ENCODE results near the gene DNAH14.
"Not testable (repeated sequence)": the region's sequence is repeated elsewhere in the genome, so short reads cannot be mapped to it uniquely, and the experiment has no call there.

The DNAH14 gene

DNA sequence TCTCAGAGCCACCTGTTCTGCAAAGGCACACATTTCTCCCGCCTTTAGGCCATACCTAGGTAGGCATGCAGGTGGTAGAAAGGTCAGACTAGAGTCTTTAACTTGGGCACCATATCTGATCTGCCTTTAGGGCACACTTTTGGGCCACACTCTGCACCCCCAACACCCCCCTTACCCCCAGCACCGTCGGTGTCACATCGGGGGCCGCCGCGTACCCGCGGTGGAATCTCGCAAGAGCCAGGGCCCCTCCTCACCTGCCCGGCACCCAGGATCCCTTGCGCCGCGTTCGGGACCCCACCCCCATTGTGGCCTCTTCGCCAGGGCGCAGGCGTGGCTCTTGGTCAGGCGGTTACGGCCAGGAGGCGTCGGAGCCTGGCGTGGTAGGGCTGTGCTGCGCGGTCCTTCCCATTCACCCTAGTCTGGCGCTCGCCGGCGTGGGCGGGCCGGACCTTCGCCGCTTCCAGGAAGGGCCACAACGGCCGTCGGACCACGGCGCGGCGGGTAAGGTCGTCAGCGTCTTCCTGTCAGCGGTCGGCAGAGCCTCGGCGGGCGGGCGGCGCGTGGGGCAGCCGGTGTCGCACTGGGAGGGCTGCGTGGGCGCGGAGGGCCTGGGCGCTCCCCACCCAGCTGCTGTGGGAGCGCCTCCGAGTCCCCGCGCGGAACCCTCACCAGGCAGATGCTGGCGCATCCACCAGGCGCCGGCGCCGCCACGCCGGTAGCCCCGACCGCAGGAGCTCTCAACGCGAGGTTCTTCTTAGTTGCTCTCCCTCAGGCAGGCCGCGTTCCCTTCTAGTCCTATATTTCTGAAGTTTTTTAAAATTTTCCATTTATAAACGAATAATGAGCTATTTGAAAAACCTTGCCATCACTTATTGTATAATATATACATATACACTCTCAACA, at the start of gene DNAH14:
Gene DNAH14 (plus strand): TSS at position 341 of the 903 bp plus-strand sequence. CDS start 23,028 bp downstream, outside the sequence.
- peak; percentile 88 for DNase-seq

DNA sequence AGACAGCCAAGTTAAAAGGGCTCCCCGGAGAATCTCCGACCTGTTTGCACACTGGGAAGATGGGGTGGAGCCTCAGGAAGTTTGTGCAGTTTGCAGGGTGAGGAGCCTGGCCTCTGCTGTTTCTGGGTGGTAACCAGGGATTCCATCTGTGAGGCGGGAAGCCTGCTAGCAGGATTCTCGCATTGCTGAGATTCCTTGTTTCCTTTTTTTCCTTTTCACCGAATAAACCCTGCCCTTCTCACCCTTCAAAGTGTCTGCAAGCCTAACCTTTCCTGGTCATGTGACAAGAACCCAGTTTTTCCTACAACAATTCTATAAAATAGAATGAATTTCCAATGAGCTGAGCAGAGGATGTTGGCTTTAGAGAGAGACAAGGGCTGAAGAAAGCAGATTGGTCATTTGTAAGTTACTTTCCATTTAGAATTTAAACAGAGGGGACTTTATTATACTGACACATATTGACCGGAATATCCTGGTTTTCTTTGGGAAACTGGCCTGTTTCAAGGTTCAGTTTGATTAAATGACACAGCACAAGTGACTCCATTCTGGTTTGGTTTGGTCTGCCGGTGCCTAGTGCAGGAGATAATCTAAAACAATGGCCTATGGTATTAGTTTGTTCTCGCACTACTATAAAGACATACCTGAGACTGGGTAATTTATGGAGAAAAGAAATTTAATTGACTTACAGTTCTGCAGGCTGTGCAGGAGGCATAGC, 48.7 kb upstream of the DNAH14 start:
- DNase-seq, result no peak

DNA sequence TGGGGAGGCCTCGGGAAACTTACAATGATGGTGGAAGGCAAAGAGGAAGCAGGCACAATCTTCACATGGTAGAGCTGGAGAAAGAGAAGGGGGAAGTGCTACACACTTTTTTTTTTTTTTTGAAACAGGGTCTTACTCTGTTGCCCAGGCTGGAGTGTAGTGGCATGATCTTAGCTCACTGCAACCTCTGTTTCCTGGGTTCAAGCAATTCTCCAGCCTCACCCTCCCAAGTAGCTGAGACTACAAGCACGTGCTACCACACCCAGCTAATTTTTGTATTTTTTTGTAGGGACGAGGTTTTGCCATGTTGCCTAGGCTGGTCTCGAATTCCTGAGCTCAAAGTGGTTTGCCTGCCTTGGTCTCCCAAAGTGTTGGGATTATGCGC, 48.2 kb upstream of the DNAH14 start:
- DNase-seq, result not testable (repeated sequence)

DNA sequence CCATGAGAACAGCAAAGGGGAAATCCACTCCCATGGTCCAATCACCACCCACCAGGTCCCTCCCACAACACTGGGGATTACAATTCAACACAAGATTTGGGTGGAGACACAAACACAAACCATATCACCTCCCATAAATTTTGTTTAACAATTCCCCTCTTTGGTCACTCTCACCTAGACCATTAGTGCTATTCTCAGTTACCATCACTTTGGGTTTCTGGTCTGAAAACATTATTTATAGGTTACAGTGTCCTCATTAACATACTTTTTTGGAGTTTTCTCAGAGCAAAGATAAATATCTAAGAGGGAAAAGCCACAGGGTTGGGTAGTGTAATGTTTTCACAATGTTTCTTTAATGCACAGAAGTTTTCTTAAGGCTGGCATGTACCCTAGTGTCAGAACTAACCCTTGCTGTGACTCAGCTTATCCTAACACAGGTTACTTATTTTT, 47.7 kb upstream of the DNAH14 start:
- no peak for DNase-seq

DNA sequence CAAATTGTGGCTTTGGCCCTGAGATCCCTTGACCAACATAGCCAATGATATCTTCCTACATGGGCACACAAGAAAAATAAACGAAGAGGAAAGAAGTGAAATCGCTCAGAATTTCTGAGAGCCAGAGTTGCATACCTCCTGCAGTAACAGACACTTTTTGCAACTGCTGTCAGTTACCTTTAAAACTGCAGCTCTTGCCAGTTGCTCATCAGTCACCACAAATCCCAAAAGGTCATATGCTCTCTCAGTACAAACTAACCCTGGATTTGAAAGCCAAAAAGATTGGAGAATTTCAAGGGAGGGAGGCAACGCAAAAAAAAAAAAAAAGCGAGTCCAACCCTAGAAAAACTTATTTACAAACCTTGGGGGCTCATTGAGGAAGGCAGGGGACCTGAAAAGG, 47.2 kb upstream of the DNAH14 start:
- DNase-seq, result no peak

DNA sequence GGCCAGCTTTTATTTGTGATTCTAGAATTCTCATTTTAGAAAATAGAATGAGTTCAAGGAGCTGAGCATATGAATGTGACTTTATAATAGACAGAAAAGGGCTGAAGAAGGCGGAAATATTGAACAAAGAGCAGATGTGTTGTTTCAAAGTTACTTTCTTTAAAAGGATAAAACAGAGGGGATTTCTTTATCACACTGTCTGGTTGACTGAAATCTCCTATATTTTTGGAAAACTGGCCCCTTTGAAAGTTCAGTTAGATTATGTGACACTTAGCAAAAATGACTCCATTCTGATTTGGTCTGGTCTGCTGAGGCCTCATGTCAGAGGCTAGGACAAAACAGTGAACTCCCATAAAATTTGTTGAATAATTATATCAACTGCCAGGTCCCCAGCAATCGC, 46.4 kb upstream of the DNAH14 start:
- no peak for DNase-seq

DNA sequence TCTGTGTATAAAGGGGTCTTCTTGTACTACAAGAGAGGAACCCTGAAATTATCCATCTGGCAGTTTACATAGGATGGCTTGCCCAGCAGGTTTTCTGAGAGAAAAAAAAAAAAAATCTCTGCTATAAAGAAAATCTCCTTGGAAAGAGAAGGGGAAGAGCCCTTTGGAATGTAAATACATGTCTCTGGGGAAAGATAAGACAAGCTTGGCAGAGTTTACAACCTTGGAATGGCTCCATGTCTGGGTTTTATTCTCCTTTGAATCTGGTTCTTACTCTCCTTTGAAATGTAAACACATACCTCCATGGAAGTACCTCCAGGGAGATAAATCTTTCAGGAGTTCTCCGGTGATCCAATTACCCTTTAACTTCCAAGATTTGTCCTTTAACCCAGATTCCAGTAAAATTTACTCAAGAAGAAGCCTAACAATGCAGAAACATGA, 45.1 kb upstream of the DNAH14 start:
- DNase-seq, result no peak

DNA sequence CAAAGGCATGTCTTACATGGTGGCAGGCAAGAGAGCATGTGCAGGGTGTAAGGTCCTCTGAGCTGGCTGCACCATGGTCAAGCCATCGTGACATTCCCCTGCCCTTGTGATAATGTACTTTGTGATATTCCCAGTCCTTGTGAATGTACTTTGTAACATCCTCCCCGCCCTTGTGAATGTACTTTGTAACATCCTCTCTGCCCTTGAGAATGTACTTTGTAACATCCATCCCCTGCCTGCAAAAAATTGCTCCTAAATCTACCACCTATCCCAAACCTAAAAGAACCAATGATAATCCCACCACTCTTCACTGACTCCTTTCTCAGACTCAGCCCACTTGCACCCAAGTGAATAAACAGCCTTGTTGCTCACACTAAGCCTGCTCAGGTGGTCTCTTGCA, 44.1 kb upstream of the DNAH14 start:
- not testable (repeated sequence) for DNase-seq

DNA sequence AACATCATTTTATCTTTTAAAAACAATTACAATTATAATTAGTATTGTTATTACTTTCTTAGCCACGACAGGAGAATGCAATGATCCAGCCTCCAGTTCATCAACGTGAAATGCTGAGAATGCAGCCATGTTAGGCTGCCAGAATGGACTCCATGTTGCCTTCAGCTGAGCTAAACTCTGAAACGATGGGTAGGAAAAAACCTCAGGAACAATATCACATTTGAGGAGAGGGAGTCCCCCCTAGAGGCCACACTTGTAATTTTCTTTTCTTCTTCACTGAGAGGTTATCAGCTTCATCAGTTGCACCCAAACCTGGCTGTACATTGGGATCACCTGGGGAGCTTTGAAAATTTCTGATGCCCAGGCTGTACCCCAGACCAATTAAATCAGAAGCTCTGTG, 34.6 kb upstream of the DNAH14 start:
- no peak for DNase-seq

DNA sequence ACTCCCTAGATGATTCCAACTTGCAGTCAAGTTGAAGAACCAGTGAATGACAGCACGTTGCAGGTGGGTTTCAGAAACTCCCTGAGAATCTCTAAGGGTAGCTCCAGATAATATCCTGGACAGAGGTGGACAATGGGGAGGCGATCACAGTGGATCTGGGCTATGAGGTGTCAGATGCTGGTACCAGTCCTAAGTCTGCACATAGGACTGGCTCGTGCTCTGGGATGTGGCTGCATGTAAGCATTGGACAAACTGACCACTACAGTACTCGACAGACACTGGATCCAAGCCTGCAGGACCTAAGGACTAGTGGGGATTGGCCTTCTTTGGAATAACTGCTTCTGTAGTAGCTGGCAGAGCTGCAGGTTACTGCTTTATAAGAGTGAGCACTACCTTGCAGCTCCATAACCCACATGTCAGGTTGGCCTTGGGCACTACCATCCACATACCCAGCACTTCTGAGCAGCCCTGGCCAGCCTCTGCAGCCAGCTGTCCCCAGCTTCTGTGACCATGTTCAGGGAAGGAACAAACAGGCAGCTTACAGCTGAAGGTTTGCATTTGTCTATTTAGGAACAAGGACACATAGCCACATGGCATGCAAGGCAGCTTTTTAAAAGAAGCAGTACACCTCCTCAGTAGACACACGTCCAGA, 33.2 kb upstream of the DNAH14 start:
- no peak for DNase-seq

DNA sequence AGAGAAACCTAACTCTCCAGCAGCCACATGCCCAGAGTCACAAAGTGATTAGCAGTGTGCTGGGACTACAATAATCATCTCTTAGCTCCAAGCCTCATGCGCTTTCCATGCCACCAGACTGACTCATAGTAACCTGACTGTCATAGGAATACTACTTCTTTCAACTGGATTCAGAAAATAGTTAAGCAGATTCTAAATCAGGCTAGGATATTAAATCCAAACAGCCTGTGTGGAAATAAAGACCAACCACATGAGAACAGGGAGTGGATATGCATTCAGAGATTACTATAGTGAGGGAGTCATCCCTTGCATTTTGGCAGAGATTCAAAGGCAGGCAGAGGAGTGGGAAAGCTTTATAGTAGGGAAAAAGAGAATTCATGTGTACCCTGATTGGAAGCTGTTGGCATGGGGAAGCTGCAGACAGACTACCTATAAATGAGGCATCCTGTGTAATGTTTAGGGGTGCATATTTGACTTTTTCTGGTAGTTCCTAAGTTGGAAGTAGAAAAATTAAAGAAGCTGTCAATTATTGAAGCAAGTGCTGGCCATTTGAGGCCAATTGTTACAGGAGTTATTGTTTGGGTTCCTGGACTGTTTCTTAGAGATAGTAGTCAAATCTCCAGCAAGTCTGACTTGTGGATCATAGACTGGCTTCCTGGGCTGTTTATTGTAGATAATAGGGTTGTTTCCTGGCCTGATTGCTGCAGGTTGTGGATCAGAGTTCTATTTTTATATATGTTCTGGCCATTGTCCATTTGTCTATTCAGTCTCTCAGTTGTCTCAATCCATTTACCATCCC, 31.7 kb upstream of the DNAH14 start:
- no peak for DNase-seq

DNA sequence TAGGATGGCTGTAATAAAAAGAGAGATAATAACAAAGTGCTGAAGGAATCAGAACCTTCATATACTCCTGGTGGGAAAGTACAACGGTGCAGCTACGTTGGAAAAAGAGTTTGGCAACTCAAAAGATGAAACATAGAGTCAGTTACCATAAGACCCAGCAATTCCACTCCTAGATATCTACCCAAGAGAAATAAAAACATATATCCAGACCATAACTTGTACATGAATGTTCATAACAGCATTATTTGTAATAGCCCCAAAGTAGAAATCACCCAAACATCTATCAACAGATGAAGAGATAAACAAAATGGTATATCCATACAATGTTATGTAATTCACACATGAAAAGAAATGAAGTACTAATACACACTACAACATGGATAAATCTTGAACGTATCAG, 30.5 kb upstream of the DNAH14 start:
- DNase-seq, result no peak

DNA sequence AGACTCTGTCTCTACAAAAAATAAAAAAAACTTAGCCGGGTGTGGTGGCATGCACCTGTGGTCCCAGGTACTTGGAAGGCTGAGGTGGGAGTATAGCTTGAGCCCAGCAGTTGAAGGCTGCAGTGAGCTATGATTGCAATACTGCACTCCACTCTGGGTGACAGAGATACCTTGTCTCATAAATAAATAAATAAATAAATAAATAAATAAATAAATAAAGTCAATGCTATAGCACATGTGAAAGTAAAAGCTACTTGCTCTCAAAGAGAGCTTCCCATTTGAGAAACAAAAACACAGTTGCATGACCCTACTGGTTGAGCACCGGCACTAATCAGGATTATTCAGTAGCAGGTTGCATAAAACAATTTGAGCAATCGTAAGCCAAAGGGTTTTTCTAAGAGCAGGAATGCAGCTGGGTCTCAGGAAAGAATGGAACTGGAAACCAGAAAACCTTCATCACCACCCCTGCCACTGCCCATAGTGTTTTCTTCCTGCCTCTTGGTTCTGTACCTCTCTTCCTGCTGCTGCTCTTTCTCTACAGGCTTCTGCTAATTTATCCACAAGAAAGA, 29.3 kb upstream of the DNAH14 start:
- no peak for DNase-seq

DNA sequence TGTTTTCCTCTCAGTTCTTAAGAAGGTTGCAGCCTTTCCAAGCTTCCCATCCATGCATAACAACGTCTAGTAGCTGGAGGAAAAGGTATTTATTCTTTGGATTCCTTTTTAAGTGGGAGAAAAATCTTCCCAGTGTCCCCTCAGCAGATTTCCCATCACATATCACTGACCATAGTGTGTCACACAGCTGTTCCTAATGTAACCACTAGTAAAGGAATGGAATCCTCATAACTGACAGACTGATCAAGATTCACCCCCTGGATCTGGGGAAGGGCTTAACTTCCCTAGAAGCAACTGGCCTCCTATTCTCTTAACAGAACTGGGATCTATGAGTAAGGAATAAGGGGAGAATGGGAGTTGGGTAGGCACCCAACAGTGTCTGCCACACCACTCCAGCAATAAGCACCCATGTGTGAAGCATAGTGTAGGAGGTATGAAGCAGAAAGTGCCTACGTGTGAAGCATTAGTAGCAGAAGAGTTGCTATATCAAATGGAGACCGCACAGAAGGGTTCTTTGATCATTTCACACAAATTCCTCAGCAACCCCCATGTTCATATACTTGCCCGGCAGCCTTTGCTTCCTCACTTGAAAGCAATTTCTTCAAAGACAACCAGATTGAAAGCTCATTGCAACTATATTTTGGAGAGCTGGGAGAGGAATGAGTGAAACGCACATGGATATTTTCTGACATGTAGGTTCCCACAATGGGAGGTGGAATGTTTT, 28.2 kb upstream of the DNAH14 start:
- DNase-seq, result no peak

DNA sequence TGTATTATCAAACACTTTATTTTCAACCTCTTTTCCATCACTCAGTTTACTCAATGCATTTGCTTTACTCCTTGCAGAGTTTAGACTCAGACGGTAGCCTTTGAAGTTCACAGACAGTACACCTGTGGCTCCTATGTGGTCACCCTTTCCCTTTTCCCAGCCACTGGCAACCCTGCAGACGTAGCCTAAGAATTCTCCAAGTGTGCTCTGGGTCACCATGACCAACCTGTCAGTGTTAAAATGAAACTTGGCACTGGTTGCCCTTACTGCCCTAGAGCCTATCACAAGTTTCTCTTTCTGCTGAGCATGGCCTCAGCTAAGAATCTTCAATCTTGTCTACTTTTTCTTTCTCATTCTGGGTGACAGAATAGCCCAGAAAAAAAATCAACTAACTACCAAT, 25.5 kb upstream of the DNAH14 start:
- DNase-seq, result no peak

DNA sequence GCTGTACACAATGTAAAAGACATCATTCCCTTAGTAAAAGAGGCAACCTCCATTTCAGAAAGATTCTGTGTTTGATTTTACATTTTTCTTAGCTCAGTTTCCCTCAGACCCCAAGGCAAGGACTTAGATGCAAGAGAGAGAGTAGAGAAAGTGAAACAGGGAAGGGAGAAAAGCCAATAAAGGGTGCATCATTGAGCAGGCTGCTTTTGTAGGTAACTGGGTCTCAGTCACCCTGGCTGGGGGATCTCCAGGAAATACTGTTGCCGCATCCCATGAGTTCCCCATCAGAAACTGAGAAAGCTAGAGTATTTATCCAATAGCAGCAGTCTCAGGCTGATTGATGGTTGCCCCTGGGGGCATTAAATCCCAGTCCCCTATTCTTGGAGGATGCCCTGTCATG, 23.1 kb upstream of the DNAH14 start:
- no peak for DNase-seq

DNA sequence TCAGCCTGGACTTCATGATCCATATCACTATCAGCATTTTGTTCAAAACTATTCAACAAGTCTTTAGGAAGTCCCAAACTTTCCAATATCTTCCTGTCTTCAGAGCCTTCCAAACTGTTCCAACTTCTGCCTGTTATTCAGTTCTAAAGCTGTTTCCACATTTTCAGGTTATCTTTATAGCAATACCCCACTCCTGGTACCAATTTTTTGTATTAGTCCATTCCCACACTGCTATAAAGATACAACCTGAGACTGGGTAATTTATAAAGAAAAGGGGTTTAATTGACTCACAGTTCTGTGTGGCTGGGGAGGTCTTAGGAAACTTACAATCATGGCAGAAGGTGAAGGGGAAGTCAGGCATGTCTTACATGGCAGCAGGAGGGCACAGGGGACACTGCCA, 18.3 kb upstream of the DNAH14 start:
- DNase-seq, result no peak

DNA sequence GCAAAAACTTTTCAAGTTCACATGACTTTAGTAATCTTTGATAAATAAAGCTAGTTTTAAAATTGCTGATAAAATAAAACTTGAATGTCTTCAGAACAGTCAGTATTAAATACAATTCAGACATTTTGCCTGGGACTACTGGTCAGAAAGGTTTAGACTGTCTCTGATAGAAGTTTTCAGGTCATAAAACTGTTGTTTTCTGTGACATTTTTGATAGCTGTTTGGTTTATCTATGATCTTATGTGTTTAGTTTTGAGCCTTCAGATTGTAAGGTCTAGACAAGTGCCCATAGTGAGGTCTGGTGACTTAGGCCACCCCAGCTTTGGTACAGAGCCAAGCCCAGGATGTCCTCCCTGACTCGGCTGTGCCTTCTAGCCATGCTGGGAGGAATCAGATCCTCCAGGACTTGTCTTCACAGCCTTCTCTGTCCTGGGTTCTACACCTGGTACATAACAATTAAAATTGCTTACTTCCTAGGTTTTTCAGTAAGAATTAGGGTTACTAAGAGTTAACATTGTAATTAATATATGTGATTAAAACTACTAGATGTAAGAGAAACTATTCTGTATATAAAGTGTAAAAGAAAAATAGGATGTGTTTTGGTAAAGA, 15.1 kb upstream of the DNAH14 start:
- no peak for DNase-seq

DNA sequence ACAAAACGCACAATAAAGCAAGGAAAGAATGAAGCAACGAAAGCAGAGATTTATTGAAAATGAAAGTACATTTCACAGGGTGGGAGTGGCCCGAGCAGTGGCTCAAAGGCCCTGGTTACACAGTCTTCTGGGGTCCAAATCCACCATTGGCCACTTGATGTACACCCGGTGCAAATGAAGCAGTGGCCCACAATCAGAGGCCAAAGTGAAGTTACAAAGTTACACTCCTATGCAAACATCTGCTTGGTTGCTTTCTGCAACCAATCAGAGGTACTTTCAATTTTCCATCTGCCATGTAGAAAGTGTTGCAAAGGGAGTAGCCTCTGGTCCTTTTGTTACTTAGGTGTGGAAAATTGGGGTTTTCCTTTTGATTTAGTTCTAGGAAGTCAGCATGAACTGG, 10.0 kb upstream of the DNAH14 start:
- DNase-seq, result no peak

DNA sequence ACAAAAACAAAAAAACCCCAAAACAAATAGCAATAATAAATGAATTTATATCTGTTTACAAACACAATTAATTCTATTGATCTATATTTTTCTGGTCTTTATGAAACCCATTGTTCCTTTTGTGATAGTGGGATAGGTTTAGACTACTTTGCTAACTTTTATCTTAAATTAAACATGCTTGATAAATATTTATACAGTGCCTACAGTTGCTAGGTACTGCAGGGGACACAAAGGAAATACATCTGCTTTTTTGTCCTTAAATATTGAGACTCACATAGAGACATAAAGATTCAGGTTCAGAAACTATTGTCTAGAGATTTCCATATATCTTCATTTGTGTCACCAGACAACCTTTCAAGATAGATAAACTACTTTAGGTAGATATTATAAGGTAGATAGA, 8.5 kb upstream of the DNAH14 start:
- DNase-seq, result no peak

DNA sequence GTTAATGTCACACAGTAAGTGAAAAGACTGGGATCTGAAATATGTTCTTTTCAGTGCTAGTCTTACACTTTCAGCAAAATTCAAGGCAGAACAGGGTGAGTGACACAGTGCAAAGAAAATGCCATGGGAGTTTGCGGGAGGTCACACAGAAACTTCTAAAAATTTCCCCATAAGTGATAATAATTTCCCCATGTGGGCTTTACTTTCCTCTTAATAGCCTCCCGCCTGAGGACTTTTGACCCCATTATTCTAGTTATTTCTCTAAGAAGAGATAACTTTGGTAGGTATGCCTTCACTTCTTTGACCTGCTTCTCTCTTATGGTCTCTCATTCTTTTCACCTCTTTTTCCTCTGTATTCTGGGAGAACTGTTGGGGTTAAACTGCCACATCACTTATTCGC, 8.1 kb upstream of the DNAH14 start:
- DNase-seq, result no peak

All from NCI-H774 (cell line).